ENCODE measurements around the gene ARHGAP26.

The ARHGAP26 gene

GRCh38 chr5:142805339-142805738, 35.2 kb downstream of the ARHGAP26 start:
- no peak for DNase-seq (ENCODE audit: low spot score)
- TF ChIP-seq, protein P1, sequence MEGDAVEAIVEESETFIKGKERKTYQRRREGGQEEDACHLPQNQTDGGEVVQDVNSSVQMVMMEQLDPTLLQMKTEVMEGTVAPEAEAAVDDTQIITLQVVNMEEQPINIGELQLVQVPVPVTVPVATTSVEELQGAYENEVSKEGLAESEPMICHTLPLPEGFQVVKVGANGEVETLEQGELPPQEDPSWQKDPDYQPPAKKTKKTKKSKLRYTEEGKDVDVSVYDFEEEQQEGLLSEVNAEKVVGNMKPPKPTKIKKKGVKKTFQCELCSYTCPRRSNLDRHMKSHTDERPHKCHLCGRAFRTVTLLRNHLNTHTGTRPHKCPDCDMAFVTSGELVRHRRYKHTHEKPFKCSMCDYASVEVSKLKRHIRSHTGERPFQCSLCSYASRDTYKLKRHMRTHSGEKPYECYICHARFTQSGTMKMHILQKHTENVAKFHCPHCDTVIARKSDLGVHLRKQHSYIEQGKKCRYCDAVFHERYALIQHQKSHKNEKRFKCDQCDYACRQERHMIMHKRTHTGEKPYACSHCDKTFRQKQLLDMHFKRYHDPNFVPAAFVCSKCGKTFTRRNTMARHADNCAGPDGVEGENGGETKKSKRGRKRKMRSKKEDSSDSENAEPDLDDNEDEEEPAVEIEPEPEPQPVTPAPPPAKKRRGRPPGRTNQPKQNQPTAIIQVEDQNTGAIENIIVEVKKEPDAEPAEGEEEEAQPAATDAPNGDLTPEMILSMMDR (IDR thresholded peaks at IDR 0.05): no peak
- Histone ChIP-seq H3K4me3 (no peak overlapping the region), H3K27ac (no peak overlapping the region)

GRCh38 chr5:142806841-142807267, 36.7 kb downstream of the ARHGAP26 start:
- TF ChIP-seq, protein P1 (IDR thresholded peaks at IDR 0.05): no peak
- no peak for DNase-seq (ENCODE audit: low spot score)
- Histone ChIP-seq H3K27ac (peak overlapping the region in 1 of 2 donors; percentile 70), H3K4me3 (no peak overlapping the region)

DNA sequence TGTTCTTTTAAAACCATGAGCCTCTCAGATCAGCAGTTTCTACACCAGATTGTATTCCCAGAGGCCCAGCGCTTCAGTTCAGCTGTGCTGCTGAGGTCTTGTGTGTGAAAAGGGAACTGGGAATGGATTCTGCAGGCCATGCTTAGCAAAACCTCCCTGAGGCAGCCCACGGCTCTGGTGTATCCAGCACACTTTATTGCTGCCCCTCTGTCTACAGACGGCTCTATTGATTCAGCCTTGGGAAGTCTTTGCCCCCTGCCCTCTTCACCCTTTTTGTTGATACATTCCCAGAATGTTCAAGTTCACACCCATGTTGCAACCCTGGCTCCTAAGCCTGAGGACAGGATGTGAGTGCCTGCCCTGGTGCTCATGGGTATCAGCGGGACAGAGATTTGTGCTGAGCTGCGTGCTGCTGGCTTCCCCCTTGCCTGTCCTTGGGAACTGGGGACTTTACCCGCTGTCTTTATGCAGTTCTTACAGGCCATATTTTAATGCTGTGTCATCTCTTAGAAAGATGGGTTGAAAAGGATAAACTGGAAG, 37.3 kb downstream of the ARHGAP26 start:
- peak overlapping the region in 1 of 2 donors; percentile 70 for H3K27ac ChIP-seq
- H3K4me3 ChIP-seq: no peak overlapping the region
- TF ChIP-seq, protein P1 (IDR thresholded peaks at IDR 0.05): no peak
- no peak for DNase-seq (ENCODE audit: low spot score)

DNA sequence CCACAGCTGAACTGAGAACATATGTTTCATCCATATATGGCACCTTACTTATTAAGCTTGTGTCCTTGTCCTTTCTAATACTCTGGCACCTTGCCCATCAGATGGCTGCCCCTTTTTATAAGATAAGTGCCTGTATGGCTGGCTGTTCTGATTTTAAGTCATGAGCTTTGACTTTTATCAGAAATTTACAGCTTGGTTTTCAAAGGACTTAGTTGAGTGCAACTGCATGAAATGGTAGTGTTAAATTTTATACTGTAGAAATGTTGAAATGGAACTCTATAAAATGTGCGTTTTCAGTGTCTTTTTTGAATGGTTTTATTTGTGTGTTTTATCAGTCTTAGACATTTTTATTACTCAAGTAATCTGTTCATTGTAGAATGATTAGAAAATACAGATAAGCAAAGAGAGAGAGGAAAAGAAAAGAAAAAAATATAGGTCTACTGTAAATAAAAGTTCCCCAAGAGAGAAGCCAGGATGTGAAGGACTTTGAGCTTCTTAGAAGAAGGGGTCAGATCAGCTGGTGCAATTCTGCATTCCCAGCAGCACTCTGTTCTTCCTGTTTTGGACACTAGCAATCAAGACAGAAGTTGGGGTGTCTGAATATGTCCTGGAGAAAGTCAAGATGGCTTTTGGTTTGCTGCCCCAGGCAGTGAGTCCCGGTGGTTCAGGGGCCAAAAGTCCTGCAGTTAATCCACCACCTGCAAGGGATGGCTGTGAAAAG, 38.9 kb downstream of the ARHGAP26 start:
- peak overlapping the region in 1 of 2 donors; percentile 22 for H3K27ac ChIP-seq
- TF ChIP-seq, protein P1 (IDR thresholded peaks at IDR 0.05): no peak
- DNase-seq (ENCODE audit: low spot score): no peak
- no peak overlapping the region for H3K4me3 ChIP-seq

DNA sequence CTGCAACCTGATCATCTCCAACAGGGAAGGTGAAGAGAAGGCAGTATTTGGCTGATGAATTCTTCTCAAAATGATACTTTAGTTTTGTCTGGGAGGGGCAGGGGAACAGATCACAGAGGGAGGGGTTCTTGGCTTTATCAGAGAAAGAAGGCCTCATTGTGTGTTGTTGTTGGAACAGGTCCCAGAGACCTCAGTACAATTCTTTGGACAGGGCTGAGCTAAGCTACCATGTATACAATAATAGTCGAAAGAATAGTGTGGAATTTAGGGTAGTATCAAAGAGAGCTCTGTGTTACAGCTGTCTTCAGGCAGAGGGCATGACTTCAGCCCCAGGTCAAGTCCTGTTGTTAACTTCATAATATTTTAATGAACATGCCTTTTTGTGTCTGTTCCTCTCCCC, 39.9 kb downstream of the ARHGAP26 start:
- peak overlapping the region in 1 of 2 donors; percentile 10 for H3K27ac ChIP-seq
- DNase-seq (ENCODE audit: low spot score): no peak
- no peak overlapping the region for H3K4me3 ChIP-seq
- TF ChIP-seq, protein P1 (IDR thresholded peaks at IDR 0.05): no peak

- H3K4me3 ChIP-seq: no peak overlapping the region
- TF ChIP-seq, protein P1 (IDR thresholded peaks at IDR 0.05): no peak
- DNase-seq (ENCODE audit: low spot score): no peak
- peak overlapping the region in 1 of 2 donors; percentile 34 for H3K27ac ChIP-seq
Measured at GRCh38 chr5:142810743-142811290, 40.6 kb downstream of the ARHGAP26 start.
